GM12874 (cell line): Measurements from ENCODE around the gene CATSPERZ.

Experiments used
- TF ChIP-seq, protein P1 (sequence below): IDR thresholded peaks from 2 replicates; pipeline ENCODE4 v1.5.1; 2011; ENCODE audit warnings: low read depth, mild to moderate bottlenecking, control low read depth, low read length, moderate library complexity; ENCODE audit not compliant: insufficient read depth

Gene CATSPERZ

DNA sequence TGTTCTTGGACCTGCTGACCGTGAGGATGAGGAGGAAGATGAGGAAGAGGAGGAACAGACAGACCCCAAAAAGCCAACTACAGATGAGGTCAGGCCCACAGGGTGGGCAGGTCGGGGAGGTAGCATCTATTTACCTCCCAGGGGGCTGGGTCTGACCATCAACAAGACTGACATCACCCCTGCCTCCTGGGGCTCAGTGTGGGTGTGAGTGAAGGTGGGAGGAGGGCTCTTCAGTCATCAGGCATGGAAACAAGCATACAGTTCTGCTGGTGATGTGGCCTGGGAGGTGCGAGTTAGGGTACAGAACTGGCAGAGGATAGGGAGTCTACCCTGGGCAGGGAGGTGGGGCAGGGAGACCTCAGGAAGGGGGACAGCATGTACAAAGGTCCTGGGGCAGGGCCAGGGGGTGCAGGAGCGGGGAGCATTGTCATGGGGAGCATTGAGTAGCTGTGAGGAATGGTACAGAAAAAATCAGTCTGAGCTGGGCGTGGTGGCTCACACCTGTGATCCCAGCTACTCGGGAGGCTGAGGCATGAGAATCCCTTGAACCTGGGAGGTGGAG is 39.9 kb upstream of the CATSPERZ start:
- TF ChIP-seq, protein P1, sequence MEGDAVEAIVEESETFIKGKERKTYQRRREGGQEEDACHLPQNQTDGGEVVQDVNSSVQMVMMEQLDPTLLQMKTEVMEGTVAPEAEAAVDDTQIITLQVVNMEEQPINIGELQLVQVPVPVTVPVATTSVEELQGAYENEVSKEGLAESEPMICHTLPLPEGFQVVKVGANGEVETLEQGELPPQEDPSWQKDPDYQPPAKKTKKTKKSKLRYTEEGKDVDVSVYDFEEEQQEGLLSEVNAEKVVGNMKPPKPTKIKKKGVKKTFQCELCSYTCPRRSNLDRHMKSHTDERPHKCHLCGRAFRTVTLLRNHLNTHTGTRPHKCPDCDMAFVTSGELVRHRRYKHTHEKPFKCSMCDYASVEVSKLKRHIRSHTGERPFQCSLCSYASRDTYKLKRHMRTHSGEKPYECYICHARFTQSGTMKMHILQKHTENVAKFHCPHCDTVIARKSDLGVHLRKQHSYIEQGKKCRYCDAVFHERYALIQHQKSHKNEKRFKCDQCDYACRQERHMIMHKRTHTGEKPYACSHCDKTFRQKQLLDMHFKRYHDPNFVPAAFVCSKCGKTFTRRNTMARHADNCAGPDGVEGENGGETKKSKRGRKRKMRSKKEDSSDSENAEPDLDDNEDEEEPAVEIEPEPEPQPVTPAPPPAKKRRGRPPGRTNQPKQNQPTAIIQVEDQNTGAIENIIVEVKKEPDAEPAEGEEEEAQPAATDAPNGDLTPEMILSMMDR = no peak

DNA sequence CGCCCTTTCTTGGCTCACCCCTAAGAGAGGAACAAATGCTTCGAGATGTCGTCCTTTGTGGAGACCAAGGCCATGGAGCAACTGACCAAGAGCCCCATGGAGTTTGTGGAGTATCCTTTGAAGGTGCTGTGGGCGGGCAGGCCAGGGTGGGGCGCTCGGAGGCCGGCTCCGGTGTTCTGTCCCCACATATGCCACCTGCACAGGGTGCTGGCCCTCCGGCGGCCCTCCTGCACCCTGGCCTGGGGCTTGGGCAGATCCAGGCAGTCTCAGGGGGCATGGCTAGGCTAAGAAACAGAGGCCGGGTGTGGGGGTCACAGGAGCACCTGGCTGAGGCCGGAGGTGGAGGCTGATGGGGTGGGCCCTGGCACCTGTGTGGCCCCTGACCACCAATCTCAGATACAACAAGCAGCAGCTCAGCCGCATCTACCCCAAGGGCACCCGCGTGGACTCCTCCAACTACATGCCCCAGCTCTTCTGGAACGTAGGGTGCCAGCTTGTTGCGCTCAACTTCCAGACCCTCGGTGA is 38.5 kb upstream of the CATSPERZ start:
- TF ChIP-seq, protein P1 = no peak

DNA sequence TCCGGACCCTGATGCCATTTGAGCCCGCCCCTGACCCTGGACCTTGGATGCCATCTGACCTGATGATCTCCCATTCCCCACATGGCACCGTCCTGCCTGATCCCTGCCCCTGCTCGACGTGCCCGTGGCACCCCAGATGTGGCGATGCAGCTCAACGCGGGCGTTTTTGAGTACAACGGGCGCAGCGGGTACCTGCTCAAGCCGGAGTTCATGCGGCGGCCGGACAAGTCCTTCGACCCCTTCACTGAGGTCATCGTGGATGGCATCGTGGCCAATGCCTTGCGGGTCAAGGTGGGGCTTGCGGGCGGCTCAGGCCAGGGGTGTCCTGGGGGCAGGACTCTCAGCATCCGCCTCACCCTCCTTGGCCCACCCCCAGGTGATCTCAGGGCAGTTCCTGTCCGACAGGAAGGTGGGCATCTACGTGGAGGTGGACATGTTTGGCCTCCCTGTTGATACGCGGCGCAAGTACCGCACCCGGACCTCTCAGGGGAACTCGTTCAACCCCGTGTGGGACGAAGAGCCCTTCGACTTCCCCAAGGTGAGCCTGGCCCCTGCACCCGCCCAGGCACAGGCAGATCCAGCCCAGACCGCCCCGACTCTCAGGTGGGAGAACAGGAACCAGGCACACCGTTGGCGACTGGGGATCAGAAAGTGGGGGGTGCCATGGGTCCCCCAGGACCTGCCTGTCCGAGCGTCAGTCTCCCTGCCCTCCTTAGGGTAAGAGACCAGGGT is 37.7 kb upstream of the CATSPERZ start:
- TF ChIP-seq, protein P1 = no peak

DNA sequence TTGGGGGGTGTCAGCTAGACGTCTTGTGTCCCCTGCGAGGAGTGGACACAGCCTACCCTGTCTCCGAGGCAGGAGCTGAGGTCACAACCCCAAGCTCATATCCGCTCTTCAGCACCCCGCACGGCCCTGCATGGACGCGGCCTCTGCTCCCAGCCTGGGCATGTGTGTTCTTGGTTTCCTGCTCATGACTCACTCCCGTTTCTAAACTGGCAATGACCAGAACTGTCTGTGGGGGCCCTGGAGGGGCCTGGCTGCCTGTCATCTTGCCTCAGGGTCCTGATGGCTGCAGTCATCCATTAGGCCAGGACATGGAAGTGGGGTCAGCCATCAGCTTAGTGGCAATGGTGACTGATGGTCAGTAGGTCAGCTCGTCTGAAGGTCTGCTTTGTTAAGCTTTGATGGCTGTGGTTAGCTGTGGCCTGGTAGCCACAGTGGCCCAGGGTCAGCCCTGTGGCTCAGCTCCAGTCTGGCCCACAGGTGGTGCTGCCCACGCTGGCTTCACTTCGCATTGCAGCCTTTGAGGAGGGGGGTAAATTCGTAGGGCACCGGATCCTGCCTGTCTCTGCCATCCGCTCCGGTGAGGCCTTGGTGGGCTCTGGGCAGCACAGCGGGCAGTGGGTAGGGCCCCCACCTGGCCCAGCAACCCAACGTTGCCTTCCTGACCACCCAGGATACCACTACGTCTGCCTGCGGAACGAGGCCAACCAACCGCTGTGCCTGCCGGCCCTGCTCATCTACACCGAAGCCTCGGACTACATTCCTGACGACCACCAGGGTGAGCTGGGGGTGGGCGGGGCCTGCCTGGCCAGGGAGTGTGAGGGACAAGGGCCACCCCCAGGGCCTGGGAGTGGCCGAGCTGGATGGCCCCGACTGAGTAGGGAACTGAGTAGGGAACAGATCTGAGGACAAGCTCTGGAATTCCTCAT is 36.9 kb upstream of the CATSPERZ start:
- TF ChIP-seq, protein P1 = no peak

DNA sequence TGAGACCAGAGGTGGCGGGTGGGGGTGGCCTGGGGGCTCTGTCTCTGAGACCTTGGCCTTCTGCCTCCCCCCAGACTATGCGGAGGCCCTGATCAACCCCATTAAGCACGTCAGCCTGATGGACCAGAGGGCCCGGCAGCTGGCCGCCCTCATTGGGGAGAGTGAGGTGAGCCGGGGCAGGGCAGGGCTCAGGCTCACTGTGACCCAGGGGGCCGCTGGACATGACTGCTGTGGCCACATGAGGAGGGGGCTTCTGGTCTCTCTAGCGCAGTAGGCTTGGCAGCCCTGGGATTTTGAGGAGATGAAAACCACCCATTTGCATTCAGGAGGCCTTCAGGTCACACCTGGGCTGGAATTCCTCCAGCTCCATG is 36.2 kb upstream of the CATSPERZ start:
- TF ChIP-seq, protein P1 = no peak

DNA sequence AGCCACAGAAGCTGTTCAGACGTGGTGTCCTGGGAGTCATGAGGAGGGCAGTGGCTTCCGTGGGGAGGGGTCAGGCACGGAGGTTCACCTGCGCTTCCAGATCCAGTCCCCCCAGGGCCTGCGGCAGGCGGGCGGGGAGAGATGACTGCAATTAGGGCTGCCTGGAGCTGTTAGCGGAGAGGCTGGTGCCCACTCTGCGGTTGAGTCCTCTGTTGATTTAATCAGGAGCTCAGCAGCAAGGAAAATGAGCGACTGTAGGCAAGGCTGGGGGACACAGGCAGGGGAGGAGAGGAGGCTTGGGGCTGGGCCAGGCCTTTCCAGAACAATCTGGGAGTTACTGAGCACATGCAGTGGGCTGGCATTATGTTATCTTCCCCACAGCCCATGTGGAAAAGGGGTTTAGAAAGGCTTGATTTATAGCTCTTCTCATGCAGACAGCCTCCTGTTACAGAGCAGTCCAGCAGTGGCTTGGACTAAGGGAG is 35.7 kb upstream of the CATSPERZ start:
- TF ChIP-seq, protein P1 = no peak
